Kidney (tissue), 14 donors: ENCODE data around the gene ZIC2. TPM values are rescaled to one million over a fixed set of nuclear protein-coding genes. Genes with fewer than 3 reads are reported as not detected.

Source experiments
- DNase-seq, 5 donors: peaks; one replicate each; pipeline ENCODE4 v3.0.0-alpha.2; 2013 to 2020
- FAIRE-seq: peaks from 2 replicates; lab custom pipeline; 2012; peaks lifted over from hg19 to GRCh38; lab: Jason Lieb, UNC
- H3K27ac ChIP-seq, 2 donors: one replicate each; pipeline ENCODE4 v1.7.0; 2013; ENCODE audit warnings: low read depth in 2 of 2, low read length in 2 of 2, inconsistent platforms in 1 of 2
- H3K27me3 ChIP-seq: one replicate; pipeline ENCODE4 v1.7.1; 2013; ENCODE audit warnings: low read length, inconsistent platforms; ENCODE audit not compliant: control insufficient read depth, insufficient read depth
- H3K36me3 ChIP-seq, 3 donors: one replicate each; pipeline versions ENCODE4 v1.7.0 to v1.7.1; 2013; ENCODE audit warnings: low read length in 3 of 3, control low read depth in 1 of 3, inconsistent platforms in 1 of 3; ENCODE audit not compliant: insufficient read depth in 3 of 3, control insufficient read depth in 2 of 3
- H3K4me1 ChIP-seq, 3 donors: one replicate each; pipeline versions ENCODE4 v1.7.0 to v1.7.1; 2013; ENCODE audit warnings: low read length in 3 of 3, inconsistent platforms in 1 of 3, low read depth in 1 of 3; ENCODE audit not compliant: control insufficient read depth in 2 of 3, insufficient read depth in 2 of 3
- H3K4me3 ChIP-seq, 3 donors: one replicate each; pipeline versions ENCODE4 v1.7.0 to v1.8.1; 2013; ENCODE audit warnings: low read length in 3 of 3, control low read depth in 1 of 3, inconsistent platforms in 1 of 3
- H3K9ac ChIP-seq, 3 donors: one replicate each; pipeline versions ENCODE4 v1.7.0 to v1.7.1; 2013; ENCODE audit warnings: low read length in 3 of 3, control low read depth in 1 of 3, inconsistent platforms in 1 of 3
- H3K9me3 ChIP-seq, 3 donors: one replicate each; pipeline versions ENCODE4 v1.7.0 to v1.7.1; 2013; ENCODE audit warnings: low read length in 3 of 3, control low read depth in 1 of 3, inconsistent platforms in 1 of 3; ENCODE audit not compliant: control insufficient read depth in 2 of 3, insufficient read depth in 1 of 3
- intact Hi-C: fragments of 100-400 bp; cut with DNase I; formaldehyde crosslinking; loops from one replicate; pipeline ENCODE4 v1.11.1; 2022
- polyA plus RNA-seq: library from polyadenylated mRNA; stranded (reverse); fragments of 350-450 nt; fragmentation: Illumina TruSeq; extraction: RNeasy Lipid Tissue Mini Kit (QIAGEN cat#74804); gene quantifications from one replicate; pipeline ENCODE4 v1.2.3, GENCODE V29; 2014; ENCODE audit warnings: low read depth, low replicate concordance; ENCODE audit not compliant: insufficient read depth
- total RNA-seq: library from RNA; stranded (reverse); fragmentation: NEBNext Ultra II Directional; extraction: Animal tissue kit (Norgen Biotek cat#: 25700); gene quantifications from one replicate; pipeline ENCODE4 v1.2.1, GENCODE V29; 2021
- TF ChIP-seq, protein P1 (sequence below): IDR thresholded peaks from 3 replicates; pipeline ENCODE4 v1.5.1; 2012; ENCODE audit warnings: mild to moderate bottlenecking, moderate library complexity, borderline replicate concordance; ENCODE audit not compliant: insufficient read depth; ENCODE audit errors: extremely low read depth
- donor health status: control.
- donor health status: control.
- donor health status: control.
- donor health status: control.
- donor health status: control.
- donor health status: DM: yes; HTN: yes; CAD: no.
- donor health status: Normal renal cell carcinoma (clear cell type).

Gene ZIC2
- total and polyA plus RNA-seq, 2 donors from 2014 or later, result 0.13 to 1.4 TPM

GRCh38 chr13:99961636-99962035 is 19.9 kb upstream of the ZIC2 start:
- Histone ChIP-seq H3K4me3 (no peak overlapping the region), H3K27ac (no peak overlapping the region), H3K9me3 (no peaks in the 10 kb centered on the region), H3K4me1 (no peaks in the 10 kb centered on the region), H3K36me3 (no peaks in the 10 kb centered on the region), H3K27me3 (peaks cover 81% of the 10 kb centered on the region), H3K9ac (no peak overlapping the region)
- FAIRE-seq (no peak), DNase-seq (no peak)
- TF ChIP-seq, protein P1, sequence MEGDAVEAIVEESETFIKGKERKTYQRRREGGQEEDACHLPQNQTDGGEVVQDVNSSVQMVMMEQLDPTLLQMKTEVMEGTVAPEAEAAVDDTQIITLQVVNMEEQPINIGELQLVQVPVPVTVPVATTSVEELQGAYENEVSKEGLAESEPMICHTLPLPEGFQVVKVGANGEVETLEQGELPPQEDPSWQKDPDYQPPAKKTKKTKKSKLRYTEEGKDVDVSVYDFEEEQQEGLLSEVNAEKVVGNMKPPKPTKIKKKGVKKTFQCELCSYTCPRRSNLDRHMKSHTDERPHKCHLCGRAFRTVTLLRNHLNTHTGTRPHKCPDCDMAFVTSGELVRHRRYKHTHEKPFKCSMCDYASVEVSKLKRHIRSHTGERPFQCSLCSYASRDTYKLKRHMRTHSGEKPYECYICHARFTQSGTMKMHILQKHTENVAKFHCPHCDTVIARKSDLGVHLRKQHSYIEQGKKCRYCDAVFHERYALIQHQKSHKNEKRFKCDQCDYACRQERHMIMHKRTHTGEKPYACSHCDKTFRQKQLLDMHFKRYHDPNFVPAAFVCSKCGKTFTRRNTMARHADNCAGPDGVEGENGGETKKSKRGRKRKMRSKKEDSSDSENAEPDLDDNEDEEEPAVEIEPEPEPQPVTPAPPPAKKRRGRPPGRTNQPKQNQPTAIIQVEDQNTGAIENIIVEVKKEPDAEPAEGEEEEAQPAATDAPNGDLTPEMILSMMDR, result no peak
- intact Hi-C loops, result no loop called here

DNA sequence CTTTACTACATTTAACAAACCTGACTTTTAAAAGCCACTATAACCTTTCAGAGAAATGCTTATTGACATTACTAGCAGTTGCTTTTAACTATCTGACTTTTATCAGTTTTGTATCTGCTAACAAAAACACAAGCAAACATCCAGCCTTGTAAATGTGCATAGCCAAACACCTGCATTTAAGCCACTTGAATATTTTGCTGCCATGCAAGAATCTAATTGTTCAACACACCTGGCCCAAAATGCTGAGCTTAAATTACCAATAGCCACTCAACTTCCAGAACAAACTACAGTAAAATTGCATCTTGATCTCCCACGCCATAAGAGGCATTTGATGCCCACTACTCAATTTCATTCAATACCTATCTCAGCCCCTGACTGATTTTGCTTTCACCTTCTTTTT is 19.3 kb upstream of the ZIC2 start:
- Histone ChIP-seq H3K9ac (no peak overlapping the region), H3K27me3 (peaks cover 83% of the 10 kb centered on the region), H3K9me3 (no peaks in the 10 kb centered on the region), H3K4me1 (no peaks in the 10 kb centered on the region), H3K4me3 (no peak overlapping the region), H3K36me3 (no peaks in the 10 kb centered on the region), H3K27ac (no peak overlapping the region)
- DNase-seq (no peak), FAIRE-seq (no peak)
- intact Hi-C loops, result no loop called here
- TF ChIP-seq, protein P1, result no peak

DNA sequence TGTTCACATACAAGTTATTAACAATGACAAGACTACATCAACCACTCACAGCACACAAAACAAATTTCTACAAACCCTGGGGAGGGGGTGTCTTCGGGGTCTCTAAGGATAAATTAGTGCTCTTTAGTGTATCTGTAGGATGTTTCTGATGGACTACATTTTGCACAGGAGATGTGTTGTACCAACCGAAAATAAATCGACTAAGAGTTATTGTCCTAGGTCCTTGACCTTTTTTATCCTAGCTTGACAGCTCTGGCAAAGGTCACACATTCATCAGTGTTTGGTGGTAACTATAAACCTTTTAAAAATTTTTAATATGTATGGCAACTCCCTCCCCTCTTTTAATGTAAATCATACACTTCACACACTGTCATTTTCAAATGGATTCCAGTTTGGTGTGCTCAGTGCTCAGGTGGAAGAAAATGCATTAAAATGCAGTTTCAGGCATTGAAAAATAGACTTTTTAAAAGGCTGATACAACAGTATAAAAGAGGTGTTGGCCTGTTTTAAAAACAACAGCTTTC is 17.7 kb upstream of the ZIC2 start:
- Histone ChIP-seq H3K27ac (no peak overlapping the region), H3K36me3 (no peaks in the 10 kb centered on the region), H3K9me3 (no peaks in the 10 kb centered on the region), H3K4me3 (no peak overlapping the region), H3K9ac (no peak overlapping the region), H3K27me3 (peaks cover 75% of the 10 kb centered on the region), H3K4me1 (peaks cover 0 to 3% (median 0%) of the 10 kb centered on the region in 3 donors)
- TF ChIP-seq, protein P1, result no peak
- intact Hi-C loops, result no loop called here
- FAIRE-seq (no peak), DNase-seq (no peak)
